Retinal pigment epithelial cell (primary cell): ENCODE results near the gene NNAT.

ENCODE experiments used
- DNase-seq: peaks from one replicate; pipeline ENCODE4 v3.0.0-alpha.2; 2010; ENCODE audit warnings: low read depth
- H3K4me3 ChIP-seq: 2 replicates; pipeline ENCODE4 v1.5.1; 2011; ENCODE audit warnings: mild to moderate bottlenecking, low read length, control low read depth, moderate library complexity
- CTCF ChIP-seq: conservative IDR thresholded peaks from 2 replicates; pipeline ENCODE4 v1.5.1; 2011; ENCODE audit warnings: low read depth, low read length, control low read depth, inconsistent platforms

NNAT gene

GRCh38 chr20:37492096-37492625, 28.9 kb upstream of the NNAT start:
- no peak for TF ChIP-seq CTCF
- no peak for DNase-seq
- H3K4me3 ChIP-seq = no peak overlapping the region

GRCh38 chr20:37492945-37493344, 28.1 kb upstream of the NNAT start:
- DNase-seq = no peak
- H3K4me3 ChIP-seq = no peak overlapping the region
- no peak for TF ChIP-seq CTCF

GRCh38 chr20:37494301-37494700, 26.7 kb upstream of the NNAT start:
- no peak for TF ChIP-seq CTCF
- no peak for DNase-seq
- H3K4me3 ChIP-seq = no peak overlapping the region

- TF ChIP-seq CTCF = no peak
- H3K4me3 ChIP-seq = no peak overlapping the region
- DNase-seq = no peak
Measured at GRCh38 chr20:37494796-37495195, 26.3 kb upstream of the NNAT start.

- no peak for DNase-seq
- no peak for TF ChIP-seq CTCF
- H3K4me3 ChIP-seq = no peak overlapping the region
Measured at GRCh38 chr20:37498066-37498665, 22.9 kb upstream of the NNAT start.

- H3K4me3 ChIP-seq = no peak overlapping the region
- DNase-seq = no peak
- TF ChIP-seq CTCF = no peak
Measured at GRCh38 chr20:37500311-37500710, 20.7 kb upstream of the NNAT start.

- DNase-seq = no peak
- no peak for TF ChIP-seq CTCF
- H3K4me3 ChIP-seq = no peak overlapping the region
Measured at GRCh38 chr20:37501940-37502339, 19.1 kb upstream of the NNAT start.
